Mesenteric fat pad (tissue), 1 donor: ENCODE data around the gene ZNF865. TPM values are rescaled to one million over a fixed set of nuclear protein-coding genes. Genes with fewer than 3 reads are reported as not detected.

Experiments used
- DNase-seq: peaks from one replicate; pipeline ENCODE4 v3.0.0-alpha.2; 2020; ENCODE audit warnings: low spot score
- total RNA-seq: library from RNA; stranded (reverse); fragmentation: NEBNext Ultra II Directional; extraction: Animal tissue kit (Norgen Biotek cat#: 25700); gene quantifications from one replicate; pipeline ENCODE4 v1.2.1, GENCODE V29; 2021
- donor health status: DM: yes; HTN: yes; CAD: no.

The ZNF865 gene
- total RNA-seq, 1 donor from 2014 or later: 12.0 TPM

- DNase-seq: no peak
Observed at GRCh38 chr19:55658846-55659459, 53.5 kb downstream of the ZNF865 start.

- no peak for DNase-seq
Observed at GRCh38 chr19:55659822-55660221, 54.4 kb downstream of the ZNF865 start.

- no peak for DNase-seq
Observed at GRCh38 chr19:55660404-55660803, 55.0 kb downstream of the ZNF865 start.

GRCh38 chr19:55660991-55661390 lies 55.5 kb downstream of the ZNF865 start:
- DNase-seq: no peak

GRCh38 chr19:55661826-55662225 lies 56.4 kb downstream of the ZNF865 start:
- no peak for DNase-seq

GRCh38 chr19:55663846-55664536 lies 58.5 kb downstream of the ZNF865 start:
- no peak for DNase-seq

- DNase-seq: no peak
Observed at GRCh38 chr19:55666343-55667005, 61.0 kb downstream of the ZNF865 start.

Other genes starting within 250 kb of the ZNF865 start
- gene GARIN5B, start 242.4 kb upstream of the ZNF865 start, total RNA-seq: not detected
- gene IL11, start 235.2 kb upstream of the ZNF865 start, total RNA-seq: not detected
- gene TMEM190, start 228.8 kb upstream of the ZNF865 start, total RNA-seq: not detected
- 0.90 TPM for gene TMEM238, start 221.4 kb upstream of the ZNF865 start, total RNA-seq
- gene RPL28, start 219.7 kb upstream of the ZNF865 start, total RNA-seq: 1,147 TPM
- gene UBE2S, start 197.9 kb upstream of the ZNF865 start, total RNA-seq: 24.2 TPM
- gene SHISA7, start 162.3 kb upstream of the ZNF865 start, total RNA-seq: not detected
- 53.2 TPM for gene ISOC2, start 144.0 kb upstream of the ZNF865 start, total RNA-seq
- not detected for gene C19orf85, start 140.9 kb upstream of the ZNF865 start, total RNA-seq
- gene ZNF628, start 129.0 kb upstream of the ZNF865 start, total RNA-seq: 9.7 TPM
- 7.3 TPM for gene NAT14, start 120.5 kb upstream of the ZNF865 start, total RNA-seq
- 13.9 TPM for gene SSC5D, start 117.2 kb upstream of the ZNF865 start, total RNA-seq
- gene SBK2, start 68.5 kb upstream of the ZNF865 start, total RNA-seq: not detected
- 1.7 TPM for gene SBK3, start 60.1 kb upstream of the ZNF865 start, total RNA-seq
- gene ZNF579, start 24.8 kb upstream of the ZNF865 start, total RNA-seq: 10.9 TPM
- 12.8 TPM for gene FIZ1, start 6.1 kb upstream of the ZNF865 start, total RNA-seq
- 19.1 TPM for gene ZNF524, start 5.4 kb upstream of the ZNF865 start, total RNA-seq
- 4.5 TPM for gene ZNF784, start 18.9 kb downstream of the ZNF865 start, total RNA-seq
- gene ZNF580, start 35.4 kb downstream of the ZNF865 start, total RNA-seq: 39.6 TPM
- 11.3 TPM for gene ZNF581, start 38.0 kb downstream of the ZNF865 start, total RNA-seq
- 16.4 TPM for gene CCDC106, start 42.6 kb downstream of the ZNF865 start, total RNA-seq
- gene U2AF2, start 49.4 kb downstream of the ZNF865 start, total RNA-seq: 126 TPM
- 114 TPM for gene EPN1, start 69.6 kb downstream of the ZNF865 start, total RNA-seq
- gene NLRP9, start 132.8 kb downstream of the ZNF865 start, total RNA-seq: not detected
- gene RFPL4A, start 153.4 kb downstream of the ZNF865 start, total RNA-seq: not detected
- gene RFPL4AL1, start 163.5 kb downstream of the ZNF865 start, total RNA-seq: not detected
- gene NLRP11, start 226.4 kb downstream of the ZNF865 start, total RNA-seq: not detected
- gene NLRP4, start 230.9 kb downstream of the ZNF865 start, total RNA-seq: not detected